Gastrocnemius medialis (tissue), 4 donors: ENCODE measurements around the gene EGFR.

Source experiments
- CTCF ChIP-seq, 5 experiments: fragments of 450-650 bp in 3 of 5; fragments of 200-600 bp in 2 of 5; sonication (generic) in 2 of 5; IDR thresholded peaks in 4 of 5; conservative IDR thresholded peaks in 1 of 5; 1 replicate in 4 of 5; 2 replicates in 1 of 5; pipeline ENCODE4 v1.5.1; 2016 to 2019; ENCODE audit warnings: antibody characterized with exemption in 5 of 5, mild to moderate bottlenecking in 3 of 5, moderate library complexity in 3 of 5
- POLR2A ChIP-seq, 2 donors: fragments of 450-650 bp; IDR thresholded peaks; one replicate each; pipeline ENCODE4 v1.6.1; 2017; ENCODE audit warnings: antibody characterized with exemption in 2 of 2, mild to moderate bottlenecking in 2 of 2, moderate library complexity in 2 of 2

GRCh38 chr7:55130395-55131141 is 111.8 kb downstream of the EGFR start:
- TF ChIP-seq CTCF (IDR thresholded peaks at IDR 0.05 in 4 of 5, conservative IDR thresholded peaks at IDR 0.05 in 1 of 5) = no peak
- TF ChIP-seq POLR2A (IDR thresholded peaks at IDR 0.05) = peak in 1 of 2 donors; percentile 20
